ENCODE measurements around the gene MAPT. TPM values are rescaled to one million over a fixed set of nuclear protein-coding genes. Genes with fewer than 3 reads are reported as not detected.

The MAPT gene
- total RNA-seq, 1 experiment from 2014 or later = 37.5 TPM

- POLR2A ChIA-PET = no interaction called here
- ATAC-seq = no peak
- H3K4me2 ChIP-seq (ENCODE audit: low read length) = no peak overlapping the region
These were observed 22.7 kb downstream of the MAPT start for GRCh38 chr17:45917081-45917480.

GRCh38 chr17:45918241-45918745, 23.9 kb downstream of the MAPT start:
- ChIA-PET POLR2A (no interaction called here), RAD21 (ENCODE audit: low non-redundant PET in 1 of 2, low total read pairs in 2 of 2, uncharacterized antibody in 2 of 2, unreplicated experiment in 2 of 2) (no interaction called here), CTCF (no interaction called here)
- Histone ChIP-seq H3K4me2 (ENCODE audit: low read length) (no peak overlapping the region), H3K9me2 (ENCODE audit: insufficient read depth) (no peaks in the 10 kb centered on the region), H3K4me1 (ENCODE audit: control insufficient read depth in 1 of 2, insufficient read depth in 2 of 2, low read length in 2 of 2) (no peaks in the 10 kb centered on the region), H3K36me3 (ENCODE audit: control insufficient read depth in 1 of 2, insufficient read depth in 2 of 2, low read length in 2 of 2) (no peaks in the 10 kb centered on the region), H3K27ac (ENCODE audit: low read depth, low read length) (no peak overlapping the region), H3K4me3 (replicated peaks in 1 of 2; ENCODE audit: low read depth in 1 of 2, low read length in 2 of 2) (no peak overlapping the region), H3K27me3 (ENCODE audit: insufficient read depth, low read length) (no peaks in the 10 kb centered on the region), H3K9ac (ENCODE audit: low read length) (no peak overlapping the region), H2AFZ (ENCODE audit: low read depth, low read length, poor library complexity, severe bottlenecking) (no peak overlapping the region), H3K9me3 (ENCODE audit: control insufficient read depth in 1 of 2, insufficient read depth in 1 of 2, low read depth in 1 of 2, low read length in 2 of 2) (no peaks in the 10 kb centered on the region), H3K79me2 (ENCODE audit: insufficient read depth, low read length) (no peaks in the 10 kb centered on the region), H4K20me1 (ENCODE audit: insufficient read depth) (no peaks in the 10 kb centered on the region)
- ATAC-seq (no peak), DNase-seq (ENCODE audit: low read depth, low spot score) (no peak)
- intact Hi-C loops (cut with micrococcal nuclease) = no loop called here
- BruUV-seq (replicated peaks) = no TSS peak
- TF ChIP-seq EGR1 (IDR thresholded peaks at IDR 0.05; ENCODE audit: low read depth) = no peak
- TF ChIP-seq EZH2phosphoT487 (IDR thresholded peaks at IDR 0.05; ENCODE audit: borderline replicate concordance) = no peak
- TF ChIP-seq TCF7L2 (IDR thresholded peaks at IDR 0.05; ENCODE audit: borderline replicate concordance, extremely low read depth, insufficient read depth, insufficient read length) = no peak

More at GRCh38 chr17:45917081-45917480, 22.7 kb downstream of the MAPT start:
- no peaks in the 10 kb centered on the region for H3K9me3 ChIP-seq (ENCODE audit: control insufficient read depth in 1 of 2, insufficient read depth in 1 of 2, low read depth in 1 of 2, low read length in 2 of 2)
- H3K4me1 ChIP-seq (ENCODE audit: control insufficient read depth in 1 of 2, insufficient read depth in 2 of 2, low read length in 2 of 2) = no peaks in the 10 kb centered on the region
- H4K20me1 ChIP-seq (ENCODE audit: insufficient read depth) = no peaks in the 10 kb centered on the region
- H3K36me3 ChIP-seq (ENCODE audit: control insufficient read depth in 1 of 2, insufficient read depth in 2 of 2, low read length in 2 of 2) = peaks cover 0 to 4% of the 10 kb centered on the region in 2 experiments; a peak in 1 of 4 replicates
- intact Hi-C loops (cut with micrococcal nuclease) = no loop called here
- no peak overlapping the region for H2AFZ ChIP-seq (ENCODE audit: low read depth, low read length, poor library complexity, severe bottlenecking)
- no peaks in the 10 kb centered on the region for H3K9me2 ChIP-seq (ENCODE audit: insufficient read depth)
- no TSS peak for BruUV-seq (replicated peaks)
- ChIA-PET RAD21 (ENCODE audit: low non-redundant PET in 1 of 2, low total read pairs in 2 of 2, uncharacterized antibody in 2 of 2, unreplicated experiment in 2 of 2) (no interaction called here), CTCF (no interaction called here)
- DNase-seq (ENCODE audit: low read depth, low spot score) = no peak
- no peak overlapping the region for H3K9ac ChIP-seq (ENCODE audit: low read length)
- no peaks in the 10 kb centered on the region for H3K27me3 ChIP-seq (ENCODE audit: insufficient read depth, low read length)
- no peak overlapping the region for H3K27ac ChIP-seq (ENCODE audit: low read depth, low read length)
- no peak overlapping the region for H3K4me3 ChIP-seq (replicated peaks in 1 of 2; ENCODE audit: low read depth in 1 of 2, low read length in 2 of 2)
- TF ChIP-seq CEBPB (IDR thresholded peaks at IDR 0.05; ENCODE audit: low read depth) = no peak
- no peak for TF ChIP-seq SRF (IDR thresholded peaks at IDR 0.05; ENCODE audit: low read depth)
- TF ChIP-seq SP1 (IDR thresholded peaks at IDR 0.05; ENCODE audit: low read depth) = no peak
- no peaks in the 10 kb centered on the region for H3K79me2 ChIP-seq (ENCODE audit: insufficient read depth, low read length)

All from HCT116 (cell line).